Effector memory CD4-positive, alpha-beta T cell (primary cell): ENCODE data around the gene KIF5C.

ENCODE experiments used
- DNase-seq, 3 donors: peaks; one replicate each; pipeline ENCODE4 v3.0.0-alpha.2; 2020
- H3K27ac ChIP-seq: 2 replicates; pipeline ENCODE4 v1.7.0; 2013; ENCODE audit warnings: mild to moderate bottlenecking, low read length, moderate library complexity; ENCODE audit not compliant: insufficient read depth, poor library complexity, severe bottlenecking
- H3K27me3 ChIP-seq: replicated peaks from 2 replicates; pipeline ENCODE4 v1.7.0; 2013; ENCODE audit warnings: mild to moderate bottlenecking, low read length; ENCODE audit not compliant: insufficient read depth, control insufficient read depth, poor library complexity, severe bottlenecking
- H3K36me3 ChIP-seq: 2 replicates; pipeline ENCODE4 v1.7.0; 2013; ENCODE audit warnings: mild to moderate bottlenecking, low read length, moderate library complexity; ENCODE audit not compliant: control insufficient read depth, insufficient read depth
- H3K4me1 ChIP-seq: 2 replicates; pipeline ENCODE4 v1.7.0; 2013; ENCODE audit warnings: low read length, mild to moderate bottlenecking; ENCODE audit not compliant: control insufficient read depth, insufficient read depth, poor library complexity, severe bottlenecking
- H3K4me3 ChIP-seq: 2 replicates; pipeline ENCODE4 v1.7.0; 2013; ENCODE audit warnings: low read length, low read depth, mild to moderate bottlenecking; ENCODE audit not compliant: insufficient read depth, poor library complexity, severe bottlenecking
- H3K9me3 ChIP-seq: 2 replicates; pipeline ENCODE4 v1.7.0; 2013; ENCODE audit warnings: mild to moderate bottlenecking, low read length, moderate library complexity; ENCODE audit not compliant: control insufficient read depth

Gene KIF5C

GRCh38 chr2:148902798-148903197 lies 27.8 kb downstream of the KIF5C start:
- H3K27ac ChIP-seq, result no peak overlapping the region
- no peaks in the 10 kb centered on the region for H3K9me3 ChIP-seq
- no peaks in the 10 kb centered on the region for H3K36me3 ChIP-seq
- H3K27me3 ChIP-seq, result no peaks in the 10 kb centered on the region
- H3K4me3 ChIP-seq, result no peak overlapping the region
- DNase-seq, result no peak
- no peaks in the 10 kb centered on the region for H3K4me1 ChIP-seq

GRCh38 chr2:148903294-148903693 lies 28.3 kb downstream of the KIF5C start:
- Histone ChIP-seq H3K27ac (no peak overlapping the region), H3K27me3 (no peaks in the 10 kb centered on the region), H3K36me3 (no peaks in the 10 kb centered on the region), H3K4me1 (no peaks in the 10 kb centered on the region), H3K4me3 (no peak overlapping the region), H3K9me3 (no peaks in the 10 kb centered on the region)
- no peak for DNase-seq

GRCh38 chr2:148903979-148904378 lies 29.0 kb downstream of the KIF5C start:
- DNase-seq, result no peak
- Histone ChIP-seq H3K27ac (no peak overlapping the region), H3K27me3 (no peaks in the 10 kb centered on the region), H3K4me1 (no peaks in the 10 kb centered on the region), H3K4me3 (no peak overlapping the region), H3K36me3 (no peaks in the 10 kb centered on the region), H3K9me3 (no peaks in the 10 kb centered on the region)

GRCh38 chr2:148906124-148906523 lies 31.1 kb downstream of the KIF5C start:
- H3K9me3 ChIP-seq, result no peaks in the 10 kb centered on the region
- no peak for DNase-seq
- no peaks in the 10 kb centered on the region for H3K27me3 ChIP-seq
- H3K4me1 ChIP-seq, result no peaks in the 10 kb centered on the region
- no peaks in the 10 kb centered on the region for H3K36me3 ChIP-seq
- H3K4me3 ChIP-seq, result no peak overlapping the region
- H3K27ac ChIP-seq, result no peak overlapping the region

- Histone ChIP-seq H3K4me3 (no peak overlapping the region), H3K27me3 (no peaks in the 10 kb centered on the region), H3K27ac (no peak overlapping the region), H3K4me1 (no peaks in the 10 kb centered on the region), H3K9me3 (no peaks in the 10 kb centered on the region), H3K36me3 (no peaks in the 10 kb centered on the region)
- no peak for DNase-seq
Measured at GRCh38 chr2:148907085-148907785, 32.2 kb downstream of the KIF5C start.

GRCh38 chr2:148909114-148909513 lies 34.1 kb downstream of the KIF5C start:
- Histone ChIP-seq H3K36me3 (no peaks in the 10 kb centered on the region), H3K4me3 (no peak overlapping the region), H3K27ac (no peak overlapping the region), H3K27me3 (no peaks in the 10 kb centered on the region), H3K9me3 (no peaks in the 10 kb centered on the region), H3K4me1 (no peaks in the 10 kb centered on the region)
- no peak for DNase-seq

GRCh38 chr2:148913061-148913460 lies 38.0 kb downstream of the KIF5C start:
- Histone ChIP-seq H3K27me3 (no peaks in the 10 kb centered on the region), H3K4me3 (no peak overlapping the region), H3K9me3 (no peaks in the 10 kb centered on the region), H3K36me3 (no peaks in the 10 kb centered on the region), H3K27ac (no peak overlapping the region), H3K4me1 (no peaks in the 10 kb centered on the region)
- no peak for DNase-seq

GRCh38 chr2:148913492-148913891 lies 38.5 kb downstream of the KIF5C start:
- no peaks in the 10 kb centered on the region for H3K36me3 ChIP-seq
- H3K9me3 ChIP-seq, result no peaks in the 10 kb centered on the region
- no peak overlapping the region for H3K27ac ChIP-seq
- no peaks in the 10 kb centered on the region for H3K27me3 ChIP-seq
- no peak overlapping the region for H3K4me3 ChIP-seq
- H3K4me1 ChIP-seq, result no peaks in the 10 kb centered on the region
- DNase-seq, result no peak

GRCh38 chr2:148914463-148914862 lies 39.4 kb downstream of the KIF5C start:
- DNase-seq, result no peak
- Histone ChIP-seq H3K27ac (no peak overlapping the region), H3K9me3 (no peaks in the 10 kb centered on the region)

GRCh38 chr2:148917431-148917830 lies 42.4 kb downstream of the KIF5C start:
- Histone ChIP-seq H3K27ac (no peak overlapping the region), H3K36me3 (no peaks in the 10 kb centered on the region), H3K4me3 (no peak overlapping the region), H3K4me1 (no peaks in the 10 kb centered on the region), H3K27me3 (no peaks in the 10 kb centered on the region), H3K9me3 (no peaks in the 10 kb centered on the region)
- no peak for DNase-seq

More at GRCh38 chr2:148914463-148914862, 39.4 kb downstream of the KIF5C start:
- Histone ChIP-seq H3K4me1 (no peaks in the 10 kb centered on the region), H3K27me3 (no peaks in the 10 kb centered on the region), H3K36me3 (no peaks in the 10 kb centered on the region), H3K4me3 (no peak overlapping the region)
